ENCODE measurements around the gene KCNG4. TPM values are rescaled to one million over a fixed set of nuclear protein-coding genes. Genes with fewer than 3 reads are reported as not detected.

The KCNG4 gene
- total and polyA plus RNA-seq, 2 of the 8 experiments (the other 6 are each of a cell fraction or from before 2014, with no cell fraction given) = not detected

DNA sequence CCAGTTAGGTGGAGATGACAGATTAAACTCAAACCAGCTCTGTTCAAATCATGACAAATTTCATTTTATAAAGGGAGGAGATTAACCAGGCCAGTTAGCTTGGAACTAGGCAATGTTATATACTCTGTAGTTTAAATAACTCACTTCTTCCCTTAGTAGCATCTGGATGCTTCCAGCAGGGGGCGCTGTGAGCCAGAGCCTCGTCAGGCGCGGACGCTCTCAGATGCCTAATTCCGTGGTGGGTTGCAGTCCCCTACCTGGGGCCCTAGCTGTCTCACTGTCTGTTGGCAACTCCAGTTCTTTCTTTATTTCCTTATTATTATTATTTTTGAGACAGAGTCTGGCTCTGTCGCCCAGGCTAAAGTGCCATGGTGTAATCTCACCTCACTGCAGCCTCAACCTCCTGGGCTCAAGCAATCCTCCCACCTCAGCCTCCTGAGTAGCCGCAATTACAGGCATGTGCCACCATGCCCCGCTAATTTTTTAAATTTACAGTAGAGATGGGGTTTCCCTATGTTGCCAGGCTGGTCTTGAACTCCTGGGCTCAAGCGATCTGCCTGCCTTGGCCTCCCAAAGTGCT is 37.5 kb upstream of the KCNG4 start (continued):
- TF ChIP-seq, protein P1, sequence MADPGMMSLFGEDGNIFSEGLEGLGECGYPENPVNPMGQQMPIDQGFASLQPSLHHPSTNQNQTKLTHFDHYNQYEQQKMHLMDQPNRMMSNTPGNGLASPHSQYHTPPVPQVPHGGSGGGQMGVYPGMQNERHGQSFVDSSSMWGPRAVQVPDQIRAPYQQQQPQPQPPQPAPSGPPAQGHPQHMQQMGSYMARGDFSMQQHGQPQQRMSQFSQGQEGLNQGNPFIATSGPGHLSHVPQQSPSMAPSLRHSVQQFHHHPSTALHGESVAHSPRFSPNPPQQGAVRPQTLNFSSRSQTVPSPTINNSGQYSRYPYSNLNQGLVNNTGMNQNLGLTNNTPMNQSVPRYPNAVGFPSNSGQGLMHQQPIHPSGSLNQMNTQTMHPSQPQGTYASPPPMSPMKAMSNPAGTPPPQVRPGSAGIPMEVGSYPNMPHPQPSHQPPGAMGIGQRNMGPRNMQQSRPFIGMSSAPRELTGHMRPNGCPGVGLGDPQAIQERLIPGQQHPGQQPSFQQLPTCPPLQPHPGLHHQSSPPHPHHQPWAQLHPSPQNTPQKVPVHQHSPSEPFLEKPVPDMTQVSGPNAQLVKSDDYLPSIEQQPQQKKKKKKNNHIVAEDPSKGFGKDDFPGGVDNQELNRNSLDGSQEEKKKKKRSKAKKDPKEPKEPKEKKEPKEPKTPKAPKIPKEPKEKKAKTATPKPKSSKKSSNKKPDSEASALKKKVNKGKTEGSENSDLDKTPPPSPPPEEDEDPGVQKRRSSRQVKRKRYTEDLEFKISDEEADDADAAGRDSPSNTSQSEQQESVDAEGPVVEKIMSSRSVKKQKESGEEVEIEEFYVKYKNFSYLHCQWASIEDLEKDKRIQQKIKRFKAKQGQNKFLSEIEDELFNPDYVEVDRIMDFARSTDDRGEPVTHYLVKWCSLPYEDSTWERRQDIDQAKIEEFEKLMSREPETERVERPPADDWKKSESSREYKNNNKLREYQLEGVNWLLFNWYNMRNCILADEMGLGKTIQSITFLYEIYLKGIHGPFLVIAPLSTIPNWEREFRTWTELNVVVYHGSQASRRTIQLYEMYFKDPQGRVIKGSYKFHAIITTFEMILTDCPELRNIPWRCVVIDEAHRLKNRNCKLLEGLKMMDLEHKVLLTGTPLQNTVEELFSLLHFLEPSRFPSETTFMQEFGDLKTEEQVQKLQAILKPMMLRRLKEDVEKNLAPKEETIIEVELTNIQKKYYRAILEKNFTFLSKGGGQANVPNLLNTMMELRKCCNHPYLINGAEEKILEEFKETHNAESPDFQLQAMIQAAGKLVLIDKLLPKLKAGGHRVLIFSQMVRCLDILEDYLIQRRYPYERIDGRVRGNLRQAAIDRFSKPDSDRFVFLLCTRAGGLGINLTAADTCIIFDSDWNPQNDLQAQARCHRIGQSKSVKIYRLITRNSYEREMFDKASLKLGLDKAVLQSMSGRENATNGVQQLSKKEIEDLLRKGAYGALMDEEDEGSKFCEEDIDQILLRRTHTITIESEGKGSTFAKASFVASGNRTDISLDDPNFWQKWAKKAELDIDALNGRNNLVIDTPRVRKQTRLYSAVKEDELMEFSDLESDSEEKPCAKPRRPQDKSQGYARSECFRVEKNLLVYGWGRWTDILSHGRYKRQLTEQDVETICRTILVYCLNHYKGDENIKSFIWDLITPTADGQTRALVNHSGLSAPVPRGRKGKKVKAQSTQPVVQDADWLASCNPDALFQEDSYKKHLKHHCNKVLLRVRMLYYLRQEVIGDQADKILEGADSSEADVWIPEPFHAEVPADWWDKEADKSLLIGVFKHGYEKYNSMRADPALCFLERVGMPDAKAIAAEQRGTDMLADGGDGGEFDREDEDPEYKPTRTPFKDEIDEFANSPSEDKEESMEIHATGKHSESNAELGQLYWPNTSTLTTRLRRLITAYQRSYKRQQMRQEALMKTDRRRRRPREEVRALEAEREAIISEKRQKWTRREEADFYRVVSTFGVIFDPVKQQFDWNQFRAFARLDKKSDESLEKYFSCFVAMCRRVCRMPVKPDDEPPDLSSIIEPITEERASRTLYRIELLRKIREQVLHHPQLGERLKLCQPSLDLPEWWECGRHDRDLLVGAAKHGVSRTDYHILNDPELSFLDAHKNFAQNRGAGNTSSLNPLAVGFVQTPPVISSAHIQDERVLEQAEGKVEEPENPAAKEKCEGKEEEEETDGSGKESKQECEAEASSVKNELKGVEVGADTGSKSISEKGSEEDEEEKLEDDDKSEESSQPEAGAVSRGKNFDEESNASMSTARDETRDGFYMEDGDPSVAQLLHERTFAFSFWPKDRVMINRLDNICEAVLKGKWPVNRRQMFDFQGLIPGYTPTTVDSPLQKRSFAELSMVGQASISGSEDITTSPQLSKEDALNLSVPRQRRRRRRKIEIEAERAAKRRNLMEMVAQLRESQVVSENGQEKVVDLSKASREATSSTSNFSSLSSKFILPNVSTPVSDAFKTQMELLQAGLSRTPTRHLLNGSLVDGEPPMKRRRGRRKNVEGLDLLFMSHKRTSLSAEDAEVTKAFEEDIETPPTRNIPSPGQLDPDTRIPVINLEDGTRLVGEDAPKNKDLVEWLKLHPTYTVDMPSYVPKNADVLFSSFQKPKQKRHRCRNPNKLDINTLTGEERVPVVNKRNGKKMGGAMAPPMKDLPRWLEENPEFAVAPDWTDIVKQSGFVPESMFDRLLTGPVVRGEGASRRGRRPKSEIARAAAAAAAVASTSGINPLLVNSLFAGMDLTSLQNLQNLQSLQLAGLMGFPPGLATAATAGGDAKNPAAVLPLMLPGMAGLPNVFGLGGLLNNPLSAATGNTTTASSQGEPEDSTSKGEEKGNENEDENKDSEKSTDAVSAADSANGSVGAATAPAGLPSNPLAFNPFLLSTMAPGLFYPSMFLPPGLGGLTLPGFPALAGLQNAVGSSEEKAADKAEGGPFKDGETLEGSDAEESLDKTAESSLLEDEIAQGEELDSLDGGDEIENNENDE (IDR thresholded peaks at IDR 0.05; ENCODE audit: insufficient replicate concordance, low read length) = no peak
- TF ChIP-seq, protein P2, sequence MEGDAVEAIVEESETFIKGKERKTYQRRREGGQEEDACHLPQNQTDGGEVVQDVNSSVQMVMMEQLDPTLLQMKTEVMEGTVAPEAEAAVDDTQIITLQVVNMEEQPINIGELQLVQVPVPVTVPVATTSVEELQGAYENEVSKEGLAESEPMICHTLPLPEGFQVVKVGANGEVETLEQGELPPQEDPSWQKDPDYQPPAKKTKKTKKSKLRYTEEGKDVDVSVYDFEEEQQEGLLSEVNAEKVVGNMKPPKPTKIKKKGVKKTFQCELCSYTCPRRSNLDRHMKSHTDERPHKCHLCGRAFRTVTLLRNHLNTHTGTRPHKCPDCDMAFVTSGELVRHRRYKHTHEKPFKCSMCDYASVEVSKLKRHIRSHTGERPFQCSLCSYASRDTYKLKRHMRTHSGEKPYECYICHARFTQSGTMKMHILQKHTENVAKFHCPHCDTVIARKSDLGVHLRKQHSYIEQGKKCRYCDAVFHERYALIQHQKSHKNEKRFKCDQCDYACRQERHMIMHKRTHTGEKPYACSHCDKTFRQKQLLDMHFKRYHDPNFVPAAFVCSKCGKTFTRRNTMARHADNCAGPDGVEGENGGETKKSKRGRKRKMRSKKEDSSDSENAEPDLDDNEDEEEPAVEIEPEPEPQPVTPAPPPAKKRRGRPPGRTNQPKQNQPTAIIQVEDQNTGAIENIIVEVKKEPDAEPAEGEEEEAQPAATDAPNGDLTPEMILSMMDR (IDR thresholded peaks at IDR 0.05; ENCODE audit: control extremely low read depth in 1 of 3, insufficient read depth in 1 of 3, low read depth in 1 of 3, low read length in 3 of 3) = peak; percentile 80 to 89 (median 82)
- TF ChIP-seq TBP (IDR thresholded peaks at IDR 0.05; ENCODE audit: low read depth, low read length) (no peak), SP2 (IDR thresholded peaks at IDR 0.05; ENCODE audit: low read length) (no peak), POLR2A (IDR thresholded peaks at IDR 0.05; ENCODE audit: control extremely low read depth in 1 of 2, low read depth in 2 of 2, low read length in 2 of 2) (no peak), TAF7 (optimal IDR thresholded peaks at IDR 0.05; ENCODE audit: borderline replicate concordance, low read depth, low read length) (no peak), CBX8 (IDR thresholded peaks at IDR 0.05; ENCODE audit: borderline replicate concordance, low read depth, low read length) (no peak), EGR1 (IDR thresholded peaks at IDR 0.05; ENCODE audit: borderline replicate concordance, low read depth, low read length) (no peak), RFX5 (IDR thresholded peaks at IDR 0.05; ENCODE audit: borderline replicate concordance, low read depth, low read length) (no peak)

All from H1 (cell line).